HG03521 (cell line): ENCODE measurements around the gene CMIP.

Source experiments
- ATAC-seq: cut with Tn5 transposase; IDR thresholded peaks from one replicate; pipeline ENCODE4 v1.9.1; 2021; ENCODE audit warnings: mild to moderate bottlenecking, moderate library complexity; ENCODE audit not compliant: unreplicated experiment

CMIP gene

GRCh38 chr16:81492311-81492761 is 47.7 kb downstream of the CMIP start:
- ATAC-seq = no peak

GRCh38 chr16:81492965-81493754 is 48.6 kb downstream of the CMIP start:
- ATAC-seq = no peak

GRCh38 chr16:81493755-81494433 is 49.3 kb downstream of the CMIP start:
- no peak for ATAC-seq

- no peak for ATAC-seq
Observed at GRCh38 chr16:81494434-81494806, 49.8 kb downstream of the CMIP start.

GRCh38 chr16:81494888-81495287 is 50.3 kb downstream of the CMIP start:
- ATAC-seq = no peak

- no peak for ATAC-seq
Observed at GRCh38 chr16:81495321-81496234, 51.0 kb downstream of the CMIP start.

- no peak for ATAC-seq
Observed at GRCh38 chr16:81496321-81496720, 51.7 kb downstream of the CMIP start.

GRCh38 chr16:81496742-81497141 is 52.1 kb downstream of the CMIP start:
- no peak for ATAC-seq

- no peak for ATAC-seq
Observed at GRCh38 chr16:81497690-81498089, 53.1 kb downstream of the CMIP start.

- ATAC-seq = no peak
Observed at GRCh38 chr16:81498351-81498750, 53.7 kb downstream of the CMIP start.

GRCh38 chr16:81499576-81500380 is 55.2 kb downstream of the CMIP start:
- no peak for ATAC-seq

GRCh38 chr16:81500833-81501521 is 56.4 kb downstream of the CMIP start:
- ATAC-seq = no peak

GRCh38 chr16:81502396-81503070 is 57.9 kb downstream of the CMIP start:
- ATAC-seq = no peak

GRCh38 chr16:81505011-81505661 is 60.5 kb downstream of the CMIP start:
- ATAC-seq = no peak

- no peak for ATAC-seq
Observed at GRCh38 chr16:81509404-81509803, 64.8 kb downstream of the CMIP start.

GRCh38 chr16:81510016-81510415 is 65.4 kb downstream of the CMIP start:
- ATAC-seq = no peak

- ATAC-seq = no peak
Observed at GRCh38 chr16:81511371-81511770, 66.8 kb downstream of the CMIP start.

GRCh38 chr16:81513204-81514040 is 68.8 kb downstream of the CMIP start:
- ATAC-seq = no peak
